DOHH2 (cell line): ENCODE data around the gene ANP32B.

Experiments used
- CTCF ChIP-seq: fragments of 200-600 bp; sonication (generic); IDR thresholded peaks from one replicate; pipeline ENCODE4 v1.5.1; 2014; ENCODE audit warnings: antibody characterized with exemption, mild to moderate bottlenecking, low read depth, low read length; ENCODE audit not compliant: poor library complexity, severe bottlenecking
- EZH2phosphoT487 ChIP-seq: fragments of 200-600 bp; sonication (generic); IDR thresholded peaks from 2 replicates; pipeline ENCODE4 v1.6.1; 2017; ENCODE audit warnings: borderline replicate concordance, mild to moderate bottlenecking, antibody characterized with exemption, low read length, moderate library complexity, mixed read lengths

DNA sequence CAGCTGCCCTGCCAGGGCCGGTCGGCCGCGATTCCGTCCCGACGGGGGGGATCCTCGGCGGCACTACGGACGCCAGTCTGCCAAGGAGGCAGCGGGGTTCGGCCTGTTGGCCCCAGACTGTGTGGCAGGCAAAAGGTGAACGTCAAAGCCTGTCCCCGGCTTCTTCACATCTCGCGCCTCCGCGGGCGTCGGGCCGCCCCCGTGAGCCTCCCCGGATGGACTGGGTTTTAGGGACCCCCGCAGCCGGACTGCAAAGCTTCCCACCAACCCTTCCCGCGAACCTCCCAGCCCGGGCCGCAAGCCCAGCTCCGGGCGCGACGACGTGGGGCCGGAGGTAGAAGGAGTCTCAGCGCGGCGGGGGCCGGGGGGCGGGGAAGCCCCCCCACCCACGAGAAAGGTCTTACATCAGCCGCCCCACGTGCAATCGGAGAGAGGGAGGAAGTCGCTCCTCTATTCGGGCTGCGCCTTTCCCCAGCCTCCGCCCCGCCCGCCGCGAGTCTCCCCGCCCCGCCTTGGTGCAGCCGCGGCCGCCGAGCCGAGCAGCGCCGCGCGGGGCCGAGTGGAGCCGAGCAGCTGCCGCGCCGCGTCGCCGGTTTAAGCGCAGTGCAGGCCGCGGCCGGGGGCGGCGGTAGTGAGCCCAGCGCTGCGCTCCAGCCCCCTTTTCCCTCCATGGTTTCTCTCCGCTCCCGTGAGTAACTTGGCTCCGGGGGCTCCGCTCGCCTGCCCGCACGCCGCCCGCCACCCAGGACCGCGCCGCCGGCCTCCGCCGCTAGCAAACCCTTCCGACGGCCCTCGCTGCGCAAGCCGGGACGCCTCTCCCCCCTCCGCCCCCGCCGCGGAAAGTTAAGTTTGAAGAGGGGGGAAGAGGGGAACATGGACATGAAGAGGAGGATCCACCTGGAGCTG is at the start of gene ANP32B:
- TF ChIP-seq CTCF (peak; percentile 62), EZH2phosphoT487 (no peak)
